Cardiac muscle cell (in vitro differentiated cells and primary cell): ENCODE results near the gene DUS3L. TPM values are rescaled to one million over a fixed set of nuclear protein-coding genes. Genes with fewer than 3 reads are reported as not detected.
A peak's percentile ranks its signal among the peaks of the same experiment; 100 is the strongest.

Experiments used
- DNase-seq, 2 donors: peaks; one replicate each; pipeline versions ENCODE4 v3.0.0 to v3.0.0-alpha.2; 2010 to 2017; ENCODE audit warnings: low read depth in 1 of 2, low spot score in 1 of 2
- H3K27ac ChIP-seq: fragments of 200-600 bp; sonication (generic); 2 replicates; pipeline ENCODE4 v1.5.1; 2016
- H3K27me3 ChIP-seq: fragments of 200-600 bp; sonication (generic); 2 replicates; pipeline ENCODE4 v1.6.0; 2016; ENCODE audit warnings: control low read depth
- H3K36me3 ChIP-seq: fragments of 200-600 bp; sonication (generic); 2 replicates; pipeline ENCODE4 v1.5.1; 2016; ENCODE audit warnings: control low read depth
- H3K4me1 ChIP-seq: fragments of 200-600 bp; sonication (generic); 2 replicates; pipeline ENCODE4 v1.8.1; 2017; ENCODE audit warnings: low read depth, mild to moderate bottlenecking, mixed run types
- H3K4me3 ChIP-seq: fragments of 200-600 bp; sonication (generic); 2 replicates; pipeline ENCODE4 v1.5.1; 2016; ENCODE audit warnings: mild to moderate bottlenecking
- H3K9me3 ChIP-seq: fragments of 200-600 bp; sonication (generic); 2 replicates; pipeline ENCODE4 v1.5.1; 2017; ENCODE audit warnings: low read depth, mild to moderate bottlenecking, control low read depth
- CTCF ChIP-seq: IDR thresholded peaks from 2 replicates; pipeline ENCODE4 v1.5.1; 2012; ENCODE audit warnings: low read depth, mild to moderate bottlenecking, low read length
- polyA plus RNA-seq: library from polyadenylated mRNA; unstranded; fragments of >200 nt; fragmentation: Nextera tagmentation; extraction: Ambion mirVana; gene quantifications from 2 replicates; pipeline ENCODE4 v1.2.1, GENCODE V29; 2016
- total RNA-seq: library from RNA; depleted of rRNA; stranded (reverse); fragments of >200 nt; gene quantifications from 2 replicates; pipeline ENCODE4 v1.2.3, GENCODE V29; 2016

DUS3L gene
- total and polyA plus RNA-seq, 2 experiments from 2014 or later = 39.1 to 43.4 TPM

- Histone ChIP-seq H3K4me3 (no peak overlapping the region), H3K4me1 (peaks cover 3% of the 10 kb centered on the region), H3K27me3 (no peaks in the 10 kb centered on the region), H3K36me3 (no peaks in the 10 kb centered on the region), H3K27ac (no peak overlapping the region), H3K9me3 (no peaks in the 10 kb centered on the region)
- peak in 1 of 2 donors; percentile 19 for DNase-seq
- TF ChIP-seq CTCF = no peak
These were observed 8.6 kb upstream of the DUS3L start for GRCh38 chr19:5799247-5800241.

DNA sequence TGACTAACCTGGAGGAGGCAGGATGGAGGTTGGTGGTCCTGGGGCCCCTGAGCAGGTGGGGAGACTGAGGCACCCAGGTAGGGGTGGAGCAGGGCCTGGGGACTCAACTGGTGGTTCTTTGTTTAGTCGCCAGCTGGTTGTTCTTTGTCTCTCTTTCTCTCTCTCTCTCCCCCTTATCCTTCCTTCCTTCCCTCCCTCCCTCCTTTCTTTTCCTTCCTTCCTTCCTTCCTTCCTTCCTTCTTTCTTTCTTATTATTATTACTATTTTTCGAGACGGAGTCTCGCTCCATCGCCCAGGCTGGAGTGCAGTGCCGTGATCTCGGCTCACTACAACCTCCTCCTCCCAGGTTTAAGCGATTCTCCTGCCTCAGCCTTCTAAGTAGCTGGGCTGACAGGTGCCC lies 7.3 kb upstream of the DUS3L start:
- no peaks in the 10 kb centered on the region for H3K36me3 ChIP-seq
- no peaks in the 10 kb centered on the region for H3K9me3 ChIP-seq
- TF ChIP-seq CTCF = no peak
- H3K27ac ChIP-seq = no peak overlapping the region
- H3K4me1 ChIP-seq = no peaks in the 10 kb centered on the region
- no peak for DNase-seq
- no peak overlapping the region for H3K4me3 ChIP-seq
- H3K27me3 ChIP-seq = no peaks in the 10 kb centered on the region

GRCh38 chr19:5795382-5795919 lies 4.5 kb upstream of the DUS3L start:
- Histone ChIP-seq H3K4me1 (no peaks in the 10 kb centered on the region), H3K9me3 (no peaks in the 10 kb centered on the region), H3K27ac (no peak overlapping the region), H3K4me3 (no peak overlapping the region), H3K27me3 (no peaks in the 10 kb centered on the region), H3K36me3 (no peaks in the 10 kb centered on the region)
- TF ChIP-seq CTCF = no peak
- no peak for DNase-seq

DNA sequence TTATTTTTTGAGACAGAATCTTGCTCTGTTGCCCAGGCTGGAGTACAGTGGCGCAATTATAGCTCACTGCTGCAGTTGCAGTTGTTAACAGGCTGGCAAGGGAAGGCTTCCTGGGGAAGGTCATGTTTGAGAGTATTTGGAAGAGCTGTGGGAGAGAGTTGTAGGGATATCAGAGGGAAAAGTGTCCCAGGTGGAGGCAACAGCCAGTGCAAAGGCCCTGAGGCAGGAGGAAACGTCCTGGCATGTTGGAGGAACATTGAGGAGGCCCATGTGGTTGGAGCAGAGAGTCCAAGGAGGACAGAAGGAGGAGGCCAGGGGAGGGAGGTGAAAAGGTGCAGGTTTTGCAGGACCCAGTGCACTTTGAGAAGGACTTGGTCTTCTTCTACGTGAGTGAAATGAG lies 2.2 kb upstream of the DUS3L start:
- H3K27me3 ChIP-seq = no peaks in the 10 kb centered on the region
- H3K4me1 ChIP-seq = no peaks in the 10 kb centered on the region
- peaks cover 8% of the 10 kb centered on the region for H3K36me3 ChIP-seq
- TF ChIP-seq CTCF = no peak
- no peak for DNase-seq
- no peak overlapping the region for H3K4me3 ChIP-seq
- no peak overlapping the region for H3K27ac ChIP-seq
- no peaks in the 10 kb centered on the region for H3K9me3 ChIP-seq

- TF ChIP-seq CTCF = no peak
- Histone ChIP-seq H3K36me3 (peaks cover 12% of the 10 kb centered on the region), H3K27ac (no peak overlapping the region), H3K4me1 (no peaks in the 10 kb centered on the region), H3K9me3 (no peaks in the 10 kb centered on the region), H3K27me3 (no peaks in the 10 kb centered on the region), H3K4me3 (no peak overlapping the region)
- DNase-seq = no peak
These were observed 1.3 kb upstream of the DUS3L start for GRCh38 chr19:5792224-5792623.
